Bone marrow (tissue), 2 donors: Measurements from ENCODE around the gene TOMM70.
A peak's percentile ranks its signal among the peaks of the same experiment; 100 is the strongest.

Experiments
- DNase-seq, 2 donors: peaks; one replicate each; lab custom pipeline; 2025; lab: John Stamatoyannopoulos, UW

TOMM70 gene

GRCh38 chr3:100411091-100411982 is 10.4 kb upstream of the TOMM70 start:
- no peak for DNase-seq

GRCh38 chr3:100407977-100408532 is 7.2 kb upstream of the TOMM70 start:
- DNase-seq: no peak

- DNase-seq: no peak
These were observed 6.3 kb upstream of the TOMM70 start for GRCh38 chr3:100407164-100407563.

- no peak for DNase-seq
These were observed 3.3 kb upstream of the TOMM70 start for GRCh38 chr3:100404250-100404548.

- no peak for DNase-seq
These were observed 2.7 kb upstream of the TOMM70 start for GRCh38 chr3:100403362-100404249.

- no peak for DNase-seq
These were observed 2.0 kb upstream of the TOMM70 start for GRCh38 chr3:100402891-100403290.

DNA sequence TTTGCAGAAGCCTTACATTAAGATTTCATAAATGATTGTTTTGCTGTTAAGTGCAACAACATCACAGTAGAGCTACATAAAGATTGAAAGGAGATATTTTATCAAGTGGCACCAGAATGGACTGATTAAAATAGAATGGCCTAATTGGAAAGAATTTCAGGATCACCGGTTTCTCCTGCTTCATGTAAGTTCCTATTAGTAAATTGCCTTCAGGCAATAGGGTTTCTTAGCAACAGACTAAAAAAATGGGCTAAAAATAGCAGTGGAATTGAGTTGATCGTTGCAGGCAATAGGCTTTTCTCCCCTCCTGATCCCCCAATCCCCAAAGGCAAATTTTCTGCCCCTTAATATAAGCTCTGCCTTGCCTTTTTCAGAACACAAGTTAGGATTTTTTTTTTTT is 1.4 kb upstream of the TOMM70 start:
- DNase-seq: no peak

DNA sequence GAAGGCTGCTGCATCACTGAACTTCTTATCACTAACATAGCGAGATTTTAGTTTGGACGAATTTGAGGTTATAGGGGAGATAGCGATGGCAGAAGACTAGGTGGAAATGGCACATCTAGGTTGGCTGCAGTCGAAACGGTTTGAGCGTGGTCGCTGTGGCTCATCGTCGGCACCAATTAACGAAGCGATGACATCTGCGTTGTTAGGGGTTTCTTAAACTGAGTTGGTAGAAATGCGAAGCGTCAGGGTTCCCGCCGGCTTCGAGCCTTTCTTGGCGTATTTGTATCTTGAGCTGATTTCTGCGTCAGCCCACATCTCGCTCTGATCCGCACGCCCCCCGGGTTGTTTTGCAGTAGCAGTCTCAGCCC is 769 bp upstream of the TOMM70 start:
- DNase-seq: no peak

DNA sequence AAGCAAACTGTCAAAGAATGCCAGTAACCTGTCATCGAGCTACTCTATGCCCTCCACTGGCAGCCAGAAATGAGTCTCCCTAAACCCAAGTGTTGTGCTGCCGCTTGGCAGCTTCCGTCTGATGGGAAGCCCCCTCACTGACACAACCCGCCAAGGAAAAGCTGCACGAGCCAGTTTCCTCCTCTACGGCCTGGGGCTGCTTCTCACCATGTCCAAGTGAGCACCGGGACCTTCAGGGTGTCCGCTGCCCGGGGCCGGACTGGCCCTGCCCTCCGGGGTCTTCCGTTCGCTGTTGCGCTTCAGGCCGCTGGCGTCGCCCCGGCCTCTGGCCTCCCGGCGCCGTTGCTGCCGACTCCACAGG is 490 bp downstream of the TOMM70 start:
- DNase-seq: peak; percentile 14 to 39

DNA sequence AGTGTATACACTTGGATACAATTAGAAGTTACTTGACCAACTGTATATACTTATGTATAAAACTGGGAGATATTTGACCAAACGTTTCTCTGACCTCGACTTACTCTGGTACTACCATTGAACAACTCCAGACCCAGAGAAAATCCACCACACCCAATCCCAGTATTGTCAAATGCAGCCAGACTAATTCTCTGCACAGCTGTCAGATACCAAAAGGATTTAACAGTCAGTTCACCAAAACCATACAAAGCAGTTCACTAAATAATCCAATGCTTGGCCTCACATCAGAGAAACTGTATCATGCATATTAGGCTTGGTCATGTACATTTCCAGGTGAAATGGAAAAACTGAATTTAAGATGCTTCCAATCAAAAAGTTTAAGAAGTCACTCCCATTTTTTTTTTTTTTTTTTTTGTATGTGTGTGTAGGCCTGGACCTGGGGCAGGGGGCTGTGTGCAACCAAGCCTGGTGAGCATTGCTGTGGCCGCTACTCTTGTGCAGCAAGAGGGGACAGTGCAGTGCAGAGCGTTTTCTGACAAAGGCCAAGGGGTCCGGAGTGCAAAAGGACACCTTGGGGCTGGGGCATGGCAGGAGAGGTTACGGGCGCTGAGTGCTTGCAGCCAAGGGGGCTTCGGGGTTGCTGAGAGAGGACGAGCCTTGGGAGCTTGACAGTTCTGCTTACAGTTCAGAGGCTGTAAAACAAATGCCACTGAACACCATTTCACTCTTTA is 1.4 kb downstream of the TOMM70 start:
- no peak for DNase-seq

DNA sequence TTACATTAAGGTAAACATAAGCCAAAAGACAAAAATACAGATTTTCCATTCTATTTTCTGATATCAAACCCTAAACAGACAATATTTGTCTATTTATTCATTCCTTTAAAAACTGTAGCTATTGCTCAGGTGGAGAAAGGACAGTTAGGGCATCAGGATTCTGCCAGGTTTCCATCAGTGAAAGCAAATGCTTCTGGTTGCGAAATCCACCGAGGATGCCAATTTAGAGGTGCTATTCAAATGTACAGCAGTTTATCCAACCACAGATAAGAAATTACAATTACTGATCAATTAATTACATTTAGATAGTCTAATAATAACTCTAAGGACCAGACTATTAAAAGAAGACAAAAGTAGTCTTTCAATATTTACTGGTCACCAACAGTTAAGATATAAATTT is 3.9 kb downstream of the TOMM70 start:
- no peak for DNase-seq

DNA sequence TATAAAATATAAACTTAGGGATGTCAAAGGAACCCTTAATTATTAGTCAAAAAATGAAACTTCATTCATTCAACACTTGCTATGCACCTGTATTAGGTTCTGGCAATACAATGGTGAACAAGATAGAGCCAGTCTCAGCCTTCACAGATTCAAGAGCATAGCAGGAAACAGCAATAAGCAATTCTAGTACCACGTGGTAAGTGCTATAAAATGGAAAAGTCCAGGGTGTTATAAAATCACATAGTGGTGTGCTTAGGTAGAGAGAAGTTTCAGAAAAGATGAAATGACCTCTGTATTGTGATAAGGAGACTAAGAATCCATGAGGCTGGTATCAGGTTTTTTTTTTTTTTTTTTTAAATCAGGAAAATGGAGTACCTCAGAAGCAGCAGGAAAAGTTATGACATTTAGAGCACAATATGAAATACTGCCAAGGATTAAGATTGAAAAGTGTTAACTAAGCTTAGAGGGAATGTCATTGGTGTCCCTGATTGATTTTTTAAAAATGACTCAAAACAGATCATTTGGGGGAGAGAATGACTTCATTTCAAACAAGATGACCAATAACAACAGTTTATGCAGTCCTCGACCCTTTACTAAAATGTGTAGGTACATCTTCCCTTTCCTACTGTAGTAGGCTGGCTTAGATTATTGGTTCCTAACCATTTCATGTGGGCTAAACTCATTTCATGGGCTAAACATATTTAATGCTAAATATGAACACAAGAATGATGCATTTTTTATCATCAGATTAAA is 5.0 kb downstream of the TOMM70 start:
- no peak for DNase-seq

DNA sequence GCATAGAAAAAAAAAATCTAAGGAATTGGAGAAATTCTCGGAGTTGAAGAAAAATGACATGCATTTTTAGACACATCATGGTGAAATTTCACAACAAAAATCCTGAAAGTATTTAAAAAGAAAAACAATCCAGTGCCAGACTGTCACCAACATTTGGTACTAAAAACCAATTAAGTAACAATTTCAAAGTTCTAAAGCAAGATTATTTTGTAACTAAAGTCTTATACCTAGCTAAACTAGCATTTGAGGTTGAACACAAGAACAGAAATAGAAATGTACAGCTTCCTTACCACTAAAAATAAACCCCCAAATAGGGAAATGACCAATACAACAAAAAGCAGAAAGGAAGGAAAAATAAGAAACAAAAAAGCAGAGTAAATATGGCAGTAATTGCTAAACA is 11.9 kb downstream of the TOMM70 start:
- DNase-seq: no peak

- no peak for DNase-seq
These were observed 14.3 kb downstream of the TOMM70 start for GRCh38 chr3:100386437-100387074.

GRCh38 chr3:100384733-100385525 is 16.0 kb downstream of the TOMM70 start:
- DNase-seq: no peak

DNA sequence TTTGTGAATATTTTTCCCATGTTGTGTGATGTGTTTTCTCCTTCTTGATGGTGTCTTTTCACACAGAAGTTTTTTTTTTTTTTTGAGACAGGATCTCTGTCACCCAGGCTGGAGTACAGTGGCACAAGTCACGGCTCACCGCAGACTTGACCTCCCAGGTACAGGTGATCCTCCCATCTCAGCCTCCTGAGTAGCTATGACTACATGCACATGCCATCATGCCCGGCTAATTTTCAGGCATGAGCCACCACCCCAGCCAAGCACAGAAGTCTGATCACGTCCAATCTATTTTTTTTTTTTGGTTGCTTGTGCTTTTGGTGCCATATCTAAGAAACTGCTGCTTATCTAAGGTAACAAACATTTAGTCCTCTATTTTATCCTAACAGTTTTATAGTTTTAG is 24.6 kb downstream of the TOMM70 start:
- no peak for DNase-seq

GRCh38 chr3:100374521-100374920 is 26.4 kb downstream of the TOMM70 start:
- no peak for DNase-seq

GRCh38 chr3:100370756-100371155 is 30.1 kb downstream of the TOMM70 start:
- no peak for DNase-seq

DNA sequence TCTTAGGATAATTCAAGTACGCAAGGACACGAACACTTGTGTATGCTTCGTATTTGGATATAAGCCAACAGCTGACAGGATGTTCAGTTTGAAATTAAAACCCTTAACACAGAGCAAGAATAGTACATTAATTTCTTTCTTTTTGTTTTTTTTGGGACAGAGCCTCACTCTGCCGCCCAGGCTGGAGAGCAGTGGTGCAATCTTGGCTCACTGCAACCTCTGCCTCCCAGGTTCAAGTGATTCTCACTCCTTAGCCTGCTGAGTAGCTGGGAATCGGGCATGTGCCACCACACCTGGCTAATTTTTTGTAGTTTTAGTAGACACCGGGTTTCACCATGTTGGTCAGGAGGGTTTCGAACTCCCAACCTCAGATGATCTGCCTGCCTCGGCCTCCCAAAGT is 32.4 kb downstream of the TOMM70 start:
- no peak for DNase-seq

GRCh38 chr3:100366424-100366823 is 34.5 kb downstream of the TOMM70 start:
- DNase-seq: no peak
